HAP-1 (cell line): ENCODE data around the gene PPP3CA.
"Not testable (repeated sequence)": the region's sequence is repeated elsewhere in the genome, so short reads cannot be mapped to it uniquely, and the experiment has no call there.

ENCODE experiments used
- DNase-seq, 2 experiments: peaks; one replicate each; pipeline ENCODE4 v3.0.0-alpha.2; 2016 to 2020; ENCODE audit warnings: low spot score in 2 of 2
- H3K27me3 ChIP-seq: fragments of 250-450 bp; sonication (Bioruptor Pico); 2 replicates; pipeline ENCODE4 v1.5.1; 2020; ENCODE audit warnings: low read depth, mild to moderate bottlenecking, moderate library complexity
- H3K36me3 ChIP-seq: fragments of 250-450 bp; sonication (Bioruptor Pico); replicated peaks from 2 replicates; pipeline ENCODE4 v1.5.1; 2020; ENCODE audit warnings: mild to moderate bottlenecking
- H3K4me1 ChIP-seq: fragments of 250-450 bp; sonication (Bioruptor Pico); 2 replicates; pipeline ENCODE4 v1.5.1; 2020; ENCODE audit warnings: mild to moderate bottlenecking
- H3K4me3 ChIP-seq: fragments of 250-450 bp; sonication (Bioruptor Pico); 2 replicates; pipeline ENCODE4 v1.5.1; 2020; ENCODE audit warnings: mild to moderate bottlenecking, moderate library complexity
- H3K9me3 ChIP-seq: fragments of 250-450 bp; sonication (Bioruptor Pico); 2 replicates; pipeline ENCODE4 v1.5.1; 2020; ENCODE audit warnings: mild to moderate bottlenecking, moderate library complexity
- in situ Hi-C: fragments of 300-500 bp; cut with MboI; formaldehyde crosslinking; loops from 3 replicates; pipeline ENCODE4 v1.14.3; 2020; ENCODE audit warnings: low sequenced_read_pairs, inconsistent platforms, mixed read lengths

Gene PPP3CA

DNA sequence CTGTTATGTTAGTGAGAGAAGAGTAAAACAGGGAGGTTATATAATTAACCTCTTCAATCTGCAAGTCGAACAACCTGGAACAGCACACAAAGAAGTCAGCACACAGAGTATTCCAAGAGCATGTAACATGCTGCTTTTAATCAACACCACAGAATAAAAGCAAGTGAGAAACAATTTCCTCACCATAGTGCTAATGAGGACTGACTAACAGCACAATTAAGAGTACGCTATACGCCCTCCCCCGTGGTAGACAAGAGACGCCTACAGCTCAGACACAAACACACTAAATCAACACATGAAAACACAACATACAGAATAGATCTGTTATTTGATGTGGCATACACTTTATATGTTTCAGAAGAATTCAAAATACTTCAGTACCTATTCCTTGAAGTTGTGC lies 103.0 kb downstream of the PPP3CA start:
- Histone ChIP-seq H3K27me3 (no peaks in the 10 kb centered on the region), H3K9me3 (no peaks in the 10 kb centered on the region), H3K4me3 (no peak overlapping the region), H3K4me1 (peaks cover 5% of the 10 kb centered on the region; the same call in 1 of the 2 replicates), H3K36me3 (no peaks in the 10 kb centered on the region)
- DNase-seq = no peak
- in situ Hi-C loops = no loop called here

DNA sequence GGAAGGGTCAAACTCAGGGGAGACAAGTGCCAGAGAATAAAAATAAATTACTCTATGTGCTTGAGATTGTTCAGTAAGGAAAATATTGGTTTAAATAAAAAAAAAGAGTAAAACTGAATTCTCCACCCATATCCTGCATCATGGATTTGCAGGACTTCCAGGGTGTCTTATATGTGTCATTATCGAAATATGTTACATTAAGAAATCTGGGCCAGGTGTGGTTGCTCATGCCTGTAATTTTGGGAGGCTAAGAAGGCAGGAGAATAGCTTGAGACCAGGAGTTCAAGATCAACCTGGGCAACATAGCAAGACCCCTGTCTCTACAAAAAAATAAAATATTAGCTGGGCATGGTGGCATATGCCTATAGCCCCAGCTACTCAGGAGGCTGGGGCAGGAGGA lies 104.9 kb downstream of the PPP3CA start:
- Histone ChIP-seq H3K9me3 (no peaks in the 10 kb centered on the region), H3K36me3 (no peaks in the 10 kb centered on the region), H3K27me3 (no peaks in the 10 kb centered on the region), H3K4me1 (peaks cover 8% of the 10 kb centered on the region), H3K4me3 (no peak overlapping the region)
- in situ Hi-C loops = no loop called here
- DNase-seq = no peak

DNA sequence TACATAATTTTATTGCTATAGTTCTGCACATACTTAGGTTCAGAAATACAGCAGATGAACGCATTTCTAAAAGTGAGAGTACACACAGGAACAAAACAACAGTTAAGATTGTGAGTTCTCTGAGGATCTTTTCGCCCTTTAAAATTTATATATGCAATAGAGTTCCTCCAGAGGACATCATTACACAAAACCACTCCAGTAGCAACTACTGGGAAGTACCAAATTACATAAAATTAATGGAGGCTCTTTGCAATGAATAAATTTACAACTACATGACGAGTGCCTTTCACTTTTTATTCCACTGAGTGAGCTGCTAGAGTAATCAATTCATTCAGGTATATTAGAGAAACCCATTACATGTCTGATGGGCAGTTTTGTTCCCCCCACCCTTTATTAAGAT lies 107.2 kb downstream of the PPP3CA start:
- H3K9me3 ChIP-seq = no peaks in the 10 kb centered on the region
- H3K36me3 ChIP-seq = no peaks in the 10 kb centered on the region
- H3K27me3 ChIP-seq = no peaks in the 10 kb centered on the region
- H3K4me3 ChIP-seq = no peak overlapping the region
- in situ Hi-C loops = no loop called here
- H3K4me1 ChIP-seq = peaks cover 6% of the 10 kb centered on the region
- no peak for DNase-seq

DNA sequence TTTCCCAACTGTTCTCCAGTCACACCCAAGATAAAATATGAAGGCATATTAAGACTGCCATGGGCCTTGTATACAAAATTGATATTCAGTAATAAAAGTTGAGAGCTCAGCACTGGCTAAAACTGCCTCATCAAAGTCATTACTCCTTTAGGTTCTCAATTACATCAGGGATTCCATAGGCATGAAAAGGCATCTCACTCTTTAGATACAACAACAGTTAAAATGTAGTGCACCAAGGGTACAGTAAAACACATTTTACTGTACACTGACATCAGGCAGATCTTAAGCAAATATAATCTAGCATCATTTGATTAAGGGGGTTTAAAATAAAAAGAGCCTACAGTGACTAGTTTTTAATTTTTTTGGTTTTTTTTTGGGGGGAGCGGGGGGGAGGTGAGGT lies 107.7 kb downstream of the PPP3CA start:
- peaks cover 6% of the 10 kb centered on the region for H3K4me1 ChIP-seq
- in situ Hi-C loops = no loop called here

DNA sequence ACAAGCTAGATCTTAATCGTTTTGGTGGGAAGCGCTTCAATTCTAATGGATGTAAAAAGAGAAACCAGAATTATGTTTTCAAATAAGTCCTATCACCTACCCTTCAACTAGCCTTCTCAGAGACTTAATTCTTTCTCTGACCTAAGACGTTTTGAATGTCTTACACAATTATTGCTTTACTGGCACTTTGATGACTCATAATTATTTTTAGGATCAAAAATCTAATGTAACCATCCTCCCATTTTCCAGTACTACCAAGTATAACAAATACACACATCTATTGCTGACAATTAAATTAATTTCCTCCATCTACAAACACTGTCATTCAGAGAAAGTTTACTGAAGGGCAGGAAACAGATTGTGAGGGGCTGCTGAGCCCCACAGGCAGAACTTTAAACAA lies 108.6 kb downstream of the PPP3CA start:
- Histone ChIP-seq H3K27me3 (no peaks in the 10 kb centered on the region), H3K36me3 (no peaks in the 10 kb centered on the region), H3K4me3 (no peak overlapping the region), H3K4me1 (peaks cover 6% of the 10 kb centered on the region; the same call in 1 of the 2 replicates), H3K9me3 (no peaks in the 10 kb centered on the region)
- DNase-seq = no peak
- in situ Hi-C loops = no loop called here

More for the DNA sequence above, 107.7 kb downstream of the PPP3CA start:
- Histone ChIP-seq H3K27me3 (no peaks in the 10 kb centered on the region), H3K4me3 (no peak overlapping the region), H3K36me3 (no peaks in the 10 kb centered on the region), H3K9me3 (no peaks in the 10 kb centered on the region)
- no peak for DNase-seq

DNA sequence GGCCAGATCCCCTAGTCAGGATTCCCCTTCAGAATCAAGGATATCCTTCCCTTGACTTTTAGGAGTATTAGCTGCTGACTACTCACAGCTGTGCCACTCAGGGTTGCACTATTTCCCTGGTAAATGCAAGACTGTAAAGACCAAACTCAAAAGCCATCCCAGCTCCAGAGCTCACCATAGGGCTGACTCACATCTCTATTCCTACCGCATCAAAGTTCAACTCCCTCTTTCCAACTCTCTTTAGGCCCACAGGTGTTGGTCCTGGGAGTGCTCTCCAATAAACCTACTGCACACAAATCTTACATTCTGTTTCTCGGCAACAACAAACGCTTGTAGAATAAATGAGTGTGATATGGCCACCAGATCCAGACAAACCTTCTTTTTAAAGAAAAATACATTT lies 109.6 kb downstream of the PPP3CA start:
- DNase-seq = no peak
- in situ Hi-C loops = no loop called here
- no peaks in the 10 kb centered on the region for H3K27me3 ChIP-seq
- H3K9me3 ChIP-seq = no peaks in the 10 kb centered on the region
- H3K36me3 ChIP-seq = no peaks in the 10 kb centered on the region
- no peak overlapping the region for H3K4me3 ChIP-seq
- H3K4me1 ChIP-seq = peaks cover 9% of the 10 kb centered on the region; the same call in 1 of the 2 replicates

DNA sequence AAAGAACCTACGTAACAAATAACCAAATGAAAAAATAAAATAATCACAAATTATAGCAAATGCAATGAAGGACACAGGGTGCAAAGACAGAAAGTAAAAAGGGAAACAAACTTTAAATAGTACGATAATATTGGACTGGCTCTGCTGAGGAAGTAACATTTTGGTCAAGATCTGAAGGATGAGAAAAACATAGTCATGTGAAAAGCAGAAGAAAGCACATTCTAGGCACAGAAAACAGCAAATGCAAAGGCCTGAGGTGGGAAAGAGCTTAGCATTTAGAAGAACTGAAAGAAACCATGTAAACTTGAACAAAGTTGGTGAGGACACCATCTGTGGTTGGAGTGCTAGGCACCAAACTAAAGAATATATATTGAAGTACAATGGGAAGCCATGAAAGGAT lies 111.2 kb downstream of the PPP3CA start:
- Histone ChIP-seq H3K36me3 (no peaks in the 10 kb centered on the region), H3K4me1 (peaks cover 9% of the 10 kb centered on the region; the same call in 1 of the 2 replicates), H3K27me3 (no peaks in the 10 kb centered on the region), H3K4me3 (no peak overlapping the region), H3K9me3 (no peaks in the 10 kb centered on the region)
- DNase-seq = no peak
- in situ Hi-C loops = no loop called here

DNA sequence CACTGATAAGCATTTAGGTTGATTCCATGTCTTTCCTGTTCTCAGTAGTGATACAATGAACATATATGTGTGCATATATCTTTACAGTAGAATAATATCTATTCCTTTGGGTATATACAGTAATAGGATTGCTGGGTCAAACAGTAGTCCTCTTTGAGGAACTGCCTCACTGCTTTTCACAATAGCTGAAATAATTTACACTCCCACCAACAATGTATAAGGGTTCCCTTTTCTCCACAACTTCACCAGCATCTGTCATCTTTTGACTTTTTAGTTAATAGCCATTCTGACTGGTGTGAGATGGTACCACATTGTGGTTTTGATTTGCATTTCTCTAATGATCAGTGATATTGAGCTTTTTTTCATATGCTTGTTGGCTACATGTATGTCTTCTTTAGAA lies 113.2 kb downstream of the PPP3CA start:
- H3K27me3 ChIP-seq, H3K4me1 ChIP-seq, DNase-seq, H3K4me3 ChIP-seq, H3K9me3 ChIP-seq, in situ Hi-C loops, H3K36me3 ChIP-seq: not testable (repeated sequence)

DNA sequence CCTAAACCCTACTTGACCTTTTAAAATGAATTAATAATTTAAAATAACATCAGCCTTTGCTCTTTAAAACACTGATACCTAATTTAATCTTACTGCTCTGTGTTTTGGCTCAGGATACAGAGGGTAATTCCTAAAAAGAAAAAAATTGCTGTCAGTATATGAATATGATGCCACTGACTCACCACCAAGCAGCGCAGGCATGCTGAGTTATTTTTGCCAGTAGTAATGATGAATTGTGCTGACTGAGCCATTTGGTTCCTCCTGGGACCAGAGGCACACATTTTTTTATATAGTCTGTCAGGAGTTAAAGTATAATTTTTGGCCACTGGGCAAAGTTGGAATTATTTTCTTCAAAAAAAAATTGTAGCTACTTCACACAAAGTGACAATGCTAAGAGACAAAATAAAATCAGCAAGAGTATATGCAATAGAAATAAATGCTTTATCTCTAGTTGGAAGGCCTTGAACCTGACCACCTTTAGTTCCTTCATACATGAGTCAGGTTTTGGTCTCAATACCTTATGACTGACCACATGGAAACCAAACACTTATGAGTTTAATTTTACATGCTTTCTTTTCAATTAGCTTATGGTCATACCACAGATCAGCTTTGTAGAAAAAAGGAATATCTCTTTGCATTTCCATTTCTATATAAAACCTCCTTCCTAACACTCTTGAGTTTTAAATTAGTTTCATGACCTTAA lies 115.1 kb downstream of the PPP3CA start:
- Histone ChIP-seq H3K4me3 (no peak overlapping the region), H3K36me3 (no peaks in the 10 kb centered on the region), H3K27me3 (no peaks in the 10 kb centered on the region), H3K9me3 (no peaks in the 10 kb centered on the region), H3K4me1 (peaks cover 4% of the 10 kb centered on the region; the same call in 1 of the 2 replicates)
- in situ Hi-C loops = no loop called here
- DNase-seq = no peak

DNA sequence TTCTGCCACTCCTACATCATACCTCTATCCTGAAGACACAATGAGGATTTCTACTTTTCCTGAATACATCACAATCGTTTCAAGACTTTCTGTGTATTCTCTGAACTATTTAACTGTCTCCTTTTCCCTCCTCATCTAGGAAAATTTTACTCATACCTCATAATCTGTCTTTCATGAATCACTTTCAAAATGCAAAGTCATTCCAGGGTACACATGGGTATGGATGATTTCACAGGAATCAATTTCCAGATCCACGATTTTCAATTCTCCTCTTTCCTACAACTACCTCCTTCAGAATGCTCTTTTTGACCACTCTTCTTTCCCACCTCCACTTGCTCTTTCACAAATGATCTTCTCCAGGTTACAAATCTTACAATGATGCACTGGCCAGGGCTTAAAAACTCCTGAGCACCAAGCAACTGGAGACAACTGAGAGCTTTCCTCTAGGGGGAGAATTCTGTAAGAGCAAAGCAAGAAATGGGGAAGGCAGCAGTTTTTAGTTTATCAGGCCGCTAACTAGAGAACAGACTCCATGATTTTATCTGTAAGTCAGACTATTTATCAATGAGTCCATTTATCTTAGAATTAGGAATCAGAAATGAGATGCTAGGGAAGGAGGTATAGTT lies 116.4 kb downstream of the PPP3CA start:
- no peaks in the 10 kb centered on the region for H3K9me3 ChIP-seq
- peaks cover 4% of the 10 kb centered on the region; the same call in 1 of the 2 replicates for H3K4me1 ChIP-seq
- in situ Hi-C loops = no loop called here
- no peaks in the 10 kb centered on the region for H3K36me3 ChIP-seq
- H3K4me3 ChIP-seq = no peak overlapping the region
- no peak for DNase-seq
- no peaks in the 10 kb centered on the region for H3K27me3 ChIP-seq

DNA sequence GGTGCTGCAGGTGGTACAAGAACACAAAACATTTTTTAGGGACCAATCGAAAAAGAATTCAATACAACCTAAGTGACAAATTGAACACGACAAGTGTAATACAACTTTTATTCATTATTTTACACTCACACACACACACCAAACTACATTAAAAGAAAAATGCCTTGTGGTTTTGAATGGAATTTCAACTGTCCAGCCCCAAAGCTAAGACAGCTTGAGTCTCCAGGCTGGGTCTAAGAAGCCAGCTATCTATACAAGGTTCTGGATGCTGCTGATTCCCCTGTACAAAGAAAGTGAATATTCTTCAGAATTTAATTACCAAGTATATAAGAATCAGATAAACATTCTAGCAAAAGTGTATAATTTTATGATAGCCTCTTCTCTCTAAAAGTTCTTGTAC lies 118.2 kb downstream of the PPP3CA start:
- no peak for DNase-seq
- in situ Hi-C loops = no loop called here
- H3K9me3 ChIP-seq = no peaks in the 10 kb centered on the region
- peaks cover 4% of the 10 kb centered on the region; the same call in 1 of the 2 replicates for H3K4me1 ChIP-seq
- H3K36me3 ChIP-seq = no peaks in the 10 kb centered on the region
- no peaks in the 10 kb centered on the region for H3K27me3 ChIP-seq
- H3K4me3 ChIP-seq = no peak overlapping the region

DNA sequence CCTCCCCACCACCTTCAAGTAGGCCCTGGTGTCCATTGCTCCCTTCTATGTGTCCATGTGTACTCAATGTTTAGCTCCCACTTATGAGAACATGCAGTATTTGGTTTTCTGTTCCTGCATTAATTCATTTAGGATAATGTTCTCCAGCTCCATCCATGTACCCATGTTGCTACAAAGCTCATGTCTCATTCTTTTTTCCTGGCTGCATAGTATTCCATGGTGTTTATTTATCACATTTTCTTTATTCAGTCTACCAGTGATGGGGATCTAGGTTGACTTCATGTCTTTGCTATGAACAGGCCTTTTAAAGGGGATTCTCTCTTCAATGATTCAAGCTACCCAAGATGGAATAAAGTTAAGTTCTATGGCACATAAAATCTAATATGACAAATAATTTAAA lies 119.6 kb downstream of the PPP3CA start:
- in situ Hi-C loops = no loop called here
- no peaks in the 10 kb centered on the region for H3K9me3 ChIP-seq
- no peak overlapping the region for H3K4me3 ChIP-seq
- DNase-seq = no peak
- no peaks in the 10 kb centered on the region for H3K27me3 ChIP-seq
- no peaks in the 10 kb centered on the region for H3K36me3 ChIP-seq
- no peaks in the 10 kb centered on the region for H3K4me1 ChIP-seq

DNA sequence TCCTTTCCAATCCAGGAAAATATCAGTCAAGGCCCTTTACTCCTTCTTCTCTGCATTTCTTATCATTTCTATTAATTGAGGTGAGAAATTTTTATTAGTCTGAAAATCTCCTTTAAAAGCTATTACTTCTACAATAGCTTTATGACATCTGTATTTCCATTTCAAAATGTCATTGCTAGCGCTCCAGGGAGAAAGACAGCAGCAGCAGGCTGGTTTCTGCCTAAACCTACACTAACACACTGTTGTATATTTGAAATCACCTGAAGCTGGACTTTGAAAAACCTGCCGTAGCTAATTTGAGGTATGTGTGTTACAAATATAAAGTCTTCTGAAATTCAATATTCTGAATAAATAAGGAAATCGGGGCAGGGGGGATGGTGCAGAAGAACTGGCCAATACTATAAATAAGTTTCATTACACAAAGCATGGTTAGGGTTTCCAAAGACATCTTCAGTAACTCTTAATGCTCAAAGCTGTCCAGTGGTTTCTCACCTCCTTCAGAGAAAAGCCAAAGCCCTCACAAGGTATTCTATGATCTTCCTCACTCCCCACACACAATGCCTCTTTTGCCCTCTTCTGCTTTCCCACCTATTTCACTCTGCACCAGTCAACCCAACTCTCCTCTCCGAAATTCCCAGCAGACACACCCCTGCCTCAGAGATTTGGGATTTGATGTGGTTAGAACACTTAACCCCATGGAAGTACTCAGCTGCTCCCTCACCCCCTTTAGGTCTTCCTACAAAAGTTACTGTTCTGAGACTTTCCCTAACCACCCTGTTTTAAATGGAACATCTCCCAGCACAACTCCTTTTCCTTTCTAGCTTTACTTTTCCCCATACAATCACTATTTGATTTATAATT lies 122.7 kb downstream of the PPP3CA start:
- no peaks in the 10 kb centered on the region for H3K27me3 ChIP-seq
- in situ Hi-C loops = no loop called here
- H3K36me3 ChIP-seq = no peaks in the 10 kb centered on the region
- peaks cover 17% of the 10 kb centered on the region for H3K4me1 ChIP-seq
- H3K4me3 ChIP-seq = no peak overlapping the region
- H3K9me3 ChIP-seq = no peaks in the 10 kb centered on the region
- DNase-seq = no peak
